GM23338 (cell line): ENCODE measurements around the gene SYNPO2L. TPM values are rescaled to one million over a fixed set of nuclear protein-coding genes. Genes with fewer than 3 reads are reported as not detected.
A peak's percentile ranks its signal among the peaks of the same experiment; 100 is the strongest.

Source experiments
- ATAC-seq: fragments of 200-7000 bp; cut with Tn5 transposase; 3 replicates; pipeline ENCODE4 v1.9.1; 2020
- DNase-seq: peaks from one replicate; pipeline ENCODE4 v3.0.0-alpha.2; 2015; ENCODE audit warnings: low spot score
- H2AFZ ChIP-seq: fragments of 200-600 bp; sonication (generic); 2 replicates; pipeline ENCODE4 v1.8.0; 2016; ENCODE audit warnings: antibody characterized with exemption, mild to moderate bottlenecking, moderate library complexity
- H3F3A ChIP-seq: fragments of 200-600 bp; sonication (generic); replicated peaks from 2 replicates; pipeline ENCODE4 v1.8.0; 2017; ENCODE audit warnings: antibody characterized with exemption, mixed run types, low read depth
- H3K27ac ChIP-seq: fragments of 200-600 bp; sonication (generic); 2 replicates; pipeline ENCODE4 v1.6.1; 2016; ENCODE audit warnings: low read depth
- H3K27me3 ChIP-seq: fragments of 200-600 bp; sonication (generic); 2 replicates; pipeline ENCODE4 v1.8.0; 2016; ENCODE audit warnings: mild to moderate bottlenecking, mixed run types, moderate library complexity; ENCODE audit not compliant: insufficient read depth
- H3K36me3 ChIP-seq: fragments of 200-600 bp; sonication (generic); 2 replicates; pipeline ENCODE4 v1.8.0; 2016; ENCODE audit warnings: mild to moderate bottlenecking; ENCODE audit not compliant: insufficient read depth
- H3K4me1 ChIP-seq: fragments of 200-600 bp; sonication (generic); 2 replicates; pipeline ENCODE4 v1.8.0; 2016; ENCODE audit warnings: mild to moderate bottlenecking, moderate library complexity; ENCODE audit not compliant: insufficient read depth
- H3K4me2 ChIP-seq: fragments of 200-600 bp; sonication (generic); 2 replicates; pipeline ENCODE4 v1.7.1; 2017; ENCODE audit warnings: mixed run types
- H3K4me3 ChIP-seq: fragments of 200-600 bp; sonication (generic); 2 replicates; pipeline ENCODE4 v1.6.1; 2016; ENCODE audit warnings: mixed run types
- H3K79me2 ChIP-seq: fragments of 200-600 bp; sonication (generic); replicated peaks from 2 replicates; pipeline ENCODE4 v1.8.0; 2017; ENCODE audit warnings: mild to moderate bottlenecking; ENCODE audit not compliant: insufficient read depth
- H3K9me2 ChIP-seq: fragments of 200-600 bp; sonication (generic); 2 replicates; pipeline ENCODE4 v1.8.0; 2017; ENCODE audit not compliant: insufficient read depth
- H4K20me1 ChIP-seq: fragments of 200-600 bp; sonication (generic); replicated peaks from 2 replicates; pipeline ENCODE4 v1.8.0; 2017; ENCODE audit warnings: mild to moderate bottlenecking; ENCODE audit not compliant: insufficient read depth
- H3K27ac Mint-ChIP-seq: 2 replicates; pipeline ENCODE4 v1.8.0; 2020; ENCODE audit warnings: inconsistent platforms, mild to moderate bottlenecking, moderate library complexity, mixed read lengths
- H3K27me3 Mint-ChIP-seq: 3 replicates; pipeline ENCODE4 v1.8.0; 2022; ENCODE audit warnings: low read depth, mild to moderate bottlenecking, moderate library complexity, mixed read lengths, inconsistent platforms; ENCODE audit not compliant: insufficient read depth, poor library complexity
- H3K36me3 Mint-ChIP-seq: 3 replicates; pipeline ENCODE4 v1.8.0; 2021; ENCODE audit warnings: low read depth, mild to moderate bottlenecking, inconsistent platforms, moderate library complexity, mixed read lengths
- H3K4me1 Mint-ChIP-seq: 3 replicates; pipeline ENCODE4 v1.8.0; 2020; ENCODE audit warnings: mild to moderate bottlenecking, inconsistent platforms, mixed read lengths
- H3K4me3 Mint-ChIP-seq: 3 replicates; pipeline ENCODE4 v1.8.0; 2021; ENCODE audit warnings: moderate library complexity, mild to moderate bottlenecking, inconsistent platforms, mixed read lengths
- H3K9me3 Mint-ChIP-seq: 3 replicates; pipeline ENCODE4 v1.8.0; 2020; ENCODE audit warnings: moderate library complexity, mild to moderate bottlenecking, inconsistent platforms, mixed read lengths
- CREB1 ChIP-seq: fragments of 250-450 bp; sonication (Bioruptor Pico); IDR thresholded peaks from 2 replicates; pipeline ENCODE4 v1.5.0; 2020; ENCODE audit warnings: low read depth, mild to moderate bottlenecking, moderate library complexity
- EZH2 ChIP-seq: fragments of 200-600 bp; sonication (generic); IDR thresholded peaks from one replicate; pipeline ENCODE4 v1.8.0; 2017; ENCODE audit warnings: antibody characterized with exemption, mild to moderate bottlenecking, low read depth; ENCODE audit not compliant: unreplicated experiment
- JUNB ChIP-seq: IDR thresholded peaks from one replicate; pipeline ENCODE4 v1.6.1; 2016; ENCODE audit warnings: antibody characterized with exemption; ENCODE audit not compliant: unreplicated experiment
- NANOG ChIP-seq: IDR thresholded peaks from 2 replicates; pipeline ENCODE4 v1.6.1; 2016; ENCODE audit warnings: antibody characterized with exemption, borderline replicate concordance
- POLR2AphosphoS5 ChIP-seq: IDR thresholded peaks from 2 replicates; pipeline ENCODE4 v1.6.1; 2016; ENCODE audit warnings: antibody characterized with exemption, low read depth
- STAT1 ChIP-seq: IDR thresholded peaks from one replicate; pipeline ENCODE4 v1.6.1; 2016; ENCODE audit warnings: antibody characterized with exemption; ENCODE audit not compliant: unreplicated experiment
- ZNF114 ChIP-seq: fragments of 250-450 bp; sonication (Bioruptor Pico); IDR thresholded peaks from 2 replicates; pipeline ENCODE4 v1.5.0; 2020; ENCODE audit warnings: mild to moderate bottlenecking, moderate library complexity
- ZNF331 ChIP-seq: fragments of 250-450 bp; sonication (Bioruptor Pico); IDR thresholded peaks from 2 replicates; pipeline ENCODE4 v1.5.0; 2020; ENCODE audit warnings: low read depth, mild to moderate bottlenecking, moderate library complexity
- polyA plus RNA-seq: library from polyadenylated mRNA; unstranded; fragments of >200 nt; fragmentation: Nextera tagmentation; extraction: Ambion mirVana; gene quantifications from 2 replicates; pipeline ENCODE4 v1.2.1, GENCODE V29; 2016
- total RNA-seq: library from RNA; depleted of rRNA; stranded (reverse); fragments of >200 nt; shearing (Covaris generic); gene quantifications from 2 replicates; pipeline ENCODE4 v1.2.3, GENCODE V29; 2014
- TF ChIP-seq, protein P1 (sequence below): fragments of 250-450 bp; sonication (Bioruptor Pico); IDR thresholded peaks from 2 replicates; pipeline ENCODE4 v1.5.0; 2020; ENCODE audit warnings: mild to moderate bottlenecking, moderate library complexity
- TF ChIP-seq, protein P2 (sequence below): IDR thresholded peaks from 2 replicates; pipeline ENCODE4 v1.6.1; 2016; ENCODE audit warnings: antibody characterized with exemption
- TF ChIP-seq, protein P3 (sequence below), 2 experiments: fragments of 200-600 bp in 1 of 2; sonication (generic) in 1 of 2; conservative IDR thresholded peaks; 2 replicates each; pipeline versions ENCODE4 v1.5.1 to v1.6.1; 2016 to 2017; ENCODE audit warnings: antibody characterized with exemption in 2 of 2, low read depth in 2 of 2, mild to moderate bottlenecking in 2 of 2, moderate library complexity in 1 of 2
- TF ChIP-seq, protein P4 (sequence below): IDR thresholded peaks from one replicate; pipeline ENCODE4 v1.6.1; 2018; ENCODE audit warnings: antibody characterized with exemption; ENCODE audit not compliant: unreplicated experiment

SYNPO2L gene
- total and polyA plus RNA-seq, 2 experiments from 2014 or later, result 0.57 TPM; not detected in 1

DNA sequence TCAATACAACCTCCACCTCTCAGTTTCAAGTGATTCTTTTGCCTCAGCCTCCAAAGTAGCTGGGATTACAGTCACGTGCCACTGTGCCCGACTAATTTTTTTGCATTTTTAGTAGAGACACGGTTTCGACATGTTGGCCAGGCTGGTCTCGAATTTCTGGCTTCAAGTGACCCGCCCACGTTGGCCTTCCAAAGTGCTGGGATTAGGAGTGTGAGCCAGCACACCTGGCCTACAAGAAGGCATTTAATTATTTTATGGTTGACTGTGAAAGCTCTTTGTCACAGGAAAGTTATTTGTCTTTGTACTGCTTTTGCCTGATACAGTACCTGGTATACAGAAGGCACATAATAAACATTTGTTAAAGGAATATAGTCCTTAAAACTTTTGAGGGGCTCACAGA lies 27.4 kb downstream of the SYNPO2L start (continued):
- TF ChIP-seq, protein P1, sequence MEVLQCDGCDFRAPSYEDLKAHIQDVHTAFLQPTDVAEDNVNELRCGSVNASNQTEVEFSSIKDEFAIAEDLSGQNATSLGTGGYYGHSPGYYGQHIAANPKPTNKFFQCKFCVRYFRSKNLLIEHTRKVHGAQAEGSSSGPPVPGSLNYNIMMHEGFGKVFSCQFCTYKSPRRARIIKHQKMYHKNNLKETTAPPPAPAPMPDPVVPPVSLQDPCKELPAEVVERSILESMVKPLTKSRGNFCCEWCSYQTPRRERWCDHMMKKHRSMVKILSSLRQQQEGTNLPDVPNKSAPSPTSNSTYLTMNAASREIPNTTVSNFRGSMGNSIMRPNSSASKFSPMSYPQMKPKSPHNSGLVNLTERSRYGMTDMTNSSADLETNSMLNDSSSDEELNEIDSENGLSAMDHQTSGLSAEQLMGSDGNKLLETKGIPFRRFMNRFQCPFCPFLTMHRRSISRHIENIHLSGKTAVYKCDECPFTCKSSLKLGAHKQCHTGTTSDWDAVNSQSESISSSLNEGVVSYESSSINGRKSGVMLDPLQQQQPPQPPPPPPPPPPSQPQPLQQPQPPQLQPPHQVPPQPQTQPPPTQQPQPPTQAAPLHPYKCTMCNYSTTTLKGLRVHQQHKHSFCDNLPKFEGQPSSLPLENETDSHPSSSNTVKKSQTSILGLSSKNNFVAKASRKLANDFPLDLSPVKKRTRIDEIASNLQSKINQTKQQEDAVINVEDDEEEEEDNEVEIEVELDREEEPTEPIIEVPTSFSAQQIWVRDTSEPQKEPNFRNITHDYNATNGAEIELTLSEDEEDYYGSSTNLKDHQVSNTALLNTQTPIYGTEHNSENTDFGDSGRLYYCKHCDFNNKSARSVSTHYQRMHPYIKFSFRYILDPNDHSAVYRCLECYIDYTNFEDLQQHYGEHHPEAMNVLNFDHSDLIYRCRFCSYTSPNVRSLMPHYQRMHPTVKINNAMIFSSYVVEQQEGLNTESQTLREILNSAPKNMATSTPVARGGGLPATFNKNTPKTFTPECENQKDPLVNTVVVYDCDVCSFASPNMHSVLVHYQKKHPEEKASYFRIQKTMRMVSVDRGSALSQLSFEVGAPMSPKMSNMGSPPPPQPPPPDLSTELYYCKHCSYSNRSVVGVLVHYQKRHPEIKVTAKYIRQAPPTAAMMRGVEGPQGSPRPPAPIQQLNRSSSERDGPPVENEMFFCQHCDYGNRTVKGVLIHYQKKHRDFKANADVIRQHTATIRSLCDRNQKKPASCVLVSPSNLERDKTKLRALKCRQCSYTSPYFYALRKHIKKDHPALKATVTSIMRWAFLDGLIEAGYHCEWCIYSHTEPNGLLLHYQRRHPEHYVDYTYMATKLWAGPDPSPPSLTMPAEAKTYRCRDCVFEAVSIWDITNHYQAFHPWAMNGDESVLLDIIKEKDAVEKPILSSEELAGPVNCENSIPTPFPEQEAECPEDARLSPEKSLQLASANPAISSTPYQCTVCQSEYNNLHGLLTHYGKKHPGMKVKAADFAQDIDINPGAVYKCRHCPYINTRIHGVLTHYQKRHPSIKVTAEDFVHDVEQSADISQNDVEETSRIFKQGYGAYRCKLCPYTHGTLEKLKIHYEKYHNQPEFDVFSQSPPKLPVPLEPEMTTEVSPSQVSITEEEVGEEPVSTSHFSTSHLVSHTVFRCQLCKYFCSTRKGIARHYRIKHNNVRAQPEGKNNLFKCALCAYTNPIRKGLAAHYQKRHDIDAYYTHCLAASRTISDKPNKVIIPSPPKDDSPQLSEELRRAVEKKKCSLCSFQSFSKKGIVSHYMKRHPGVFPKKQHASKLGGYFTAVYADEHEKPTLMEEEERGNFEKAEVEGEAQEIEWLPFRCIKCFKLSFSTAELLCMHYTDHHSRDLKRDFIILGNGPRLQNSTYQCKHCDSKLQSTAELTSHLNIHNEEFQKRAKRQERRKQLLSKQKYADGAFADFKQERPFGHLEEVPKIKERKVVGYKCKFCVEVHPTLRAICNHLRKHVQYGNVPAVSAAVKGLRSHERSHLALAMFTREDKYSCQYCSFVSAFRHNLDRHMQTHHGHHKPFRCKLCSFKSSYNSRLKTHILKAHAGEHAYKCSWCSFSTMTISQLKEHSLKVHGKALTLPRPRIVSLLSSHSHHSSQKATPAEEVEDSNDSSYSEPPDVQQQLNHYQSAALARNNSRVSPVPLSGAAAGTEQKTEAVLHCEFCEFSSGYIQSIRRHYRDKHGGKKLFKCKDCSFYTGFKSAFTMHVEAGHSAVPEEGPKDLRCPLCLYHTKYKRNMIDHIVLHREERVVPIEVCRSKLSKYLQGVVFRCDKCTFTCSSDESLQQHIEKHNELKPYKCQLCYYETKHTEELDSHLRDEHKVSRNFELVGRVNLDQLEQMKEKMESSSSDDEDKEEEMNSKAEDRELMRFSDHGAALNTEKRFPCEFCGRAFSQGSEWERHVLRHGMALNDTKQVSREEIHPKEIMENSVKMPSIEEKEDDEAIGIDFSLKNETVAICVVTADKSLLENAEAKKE (CRISPR knock-in tag), result no peak
- TF ChIP-seq, protein P2, sequence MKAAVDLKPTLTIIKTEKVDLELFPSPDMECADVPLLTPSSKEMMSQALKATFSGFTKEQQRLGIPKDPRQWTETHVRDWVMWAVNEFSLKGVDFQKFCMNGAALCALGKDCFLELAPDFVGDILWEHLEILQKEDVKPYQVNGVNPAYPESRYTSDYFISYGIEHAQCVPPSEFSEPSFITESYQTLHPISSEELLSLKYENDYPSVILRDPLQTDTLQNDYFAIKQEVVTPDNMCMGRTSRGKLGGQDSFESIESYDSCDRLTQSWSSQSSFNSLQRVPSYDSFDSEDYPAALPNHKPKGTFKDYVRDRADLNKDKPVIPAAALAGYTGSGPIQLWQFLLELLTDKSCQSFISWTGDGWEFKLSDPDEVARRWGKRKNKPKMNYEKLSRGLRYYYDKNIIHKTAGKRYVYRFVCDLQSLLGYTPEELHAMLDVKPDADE, result no peak
- TF ChIP-seq POLR2AphosphoS5, result no peak
- TF ChIP-seq, protein P3, sequence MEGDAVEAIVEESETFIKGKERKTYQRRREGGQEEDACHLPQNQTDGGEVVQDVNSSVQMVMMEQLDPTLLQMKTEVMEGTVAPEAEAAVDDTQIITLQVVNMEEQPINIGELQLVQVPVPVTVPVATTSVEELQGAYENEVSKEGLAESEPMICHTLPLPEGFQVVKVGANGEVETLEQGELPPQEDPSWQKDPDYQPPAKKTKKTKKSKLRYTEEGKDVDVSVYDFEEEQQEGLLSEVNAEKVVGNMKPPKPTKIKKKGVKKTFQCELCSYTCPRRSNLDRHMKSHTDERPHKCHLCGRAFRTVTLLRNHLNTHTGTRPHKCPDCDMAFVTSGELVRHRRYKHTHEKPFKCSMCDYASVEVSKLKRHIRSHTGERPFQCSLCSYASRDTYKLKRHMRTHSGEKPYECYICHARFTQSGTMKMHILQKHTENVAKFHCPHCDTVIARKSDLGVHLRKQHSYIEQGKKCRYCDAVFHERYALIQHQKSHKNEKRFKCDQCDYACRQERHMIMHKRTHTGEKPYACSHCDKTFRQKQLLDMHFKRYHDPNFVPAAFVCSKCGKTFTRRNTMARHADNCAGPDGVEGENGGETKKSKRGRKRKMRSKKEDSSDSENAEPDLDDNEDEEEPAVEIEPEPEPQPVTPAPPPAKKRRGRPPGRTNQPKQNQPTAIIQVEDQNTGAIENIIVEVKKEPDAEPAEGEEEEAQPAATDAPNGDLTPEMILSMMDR (conservative IDR thresholded peaks at IDR 0.05; ENCODE audit: low read depth in 2 of 2), result no peak

DNA sequence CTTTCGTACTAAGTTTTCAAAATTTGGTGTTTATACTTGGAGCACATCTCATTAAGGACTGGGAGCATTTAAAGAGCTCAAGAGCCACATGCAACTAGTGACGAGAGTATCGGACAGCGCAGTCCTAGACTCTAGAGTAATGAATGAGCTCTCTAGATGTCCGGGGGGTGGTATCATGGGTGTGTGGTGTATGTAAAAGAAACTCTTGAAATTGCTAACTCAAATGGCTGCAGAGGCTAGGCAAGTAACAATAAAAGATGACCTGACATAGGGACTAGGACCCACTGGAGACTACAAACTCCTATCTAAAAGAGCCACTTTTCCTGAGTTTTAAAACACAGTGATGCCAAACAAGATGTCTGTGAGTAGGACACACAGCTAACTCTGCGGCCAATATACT lies 28.5 kb downstream of the SYNPO2L start:
- Histone ChIP-seq H3K4me3 (peak overlapping the region; percentile 81; the same call in 1 of the 2 replicates), H3F3A (peaks cover 11% of the 10 kb centered on the region; the same call in 1 of the 2 replicates), H3K4me2 (no peak overlapping the region), H3K27ac (0 out of 2 replicates have a peak overlapping the region, but pooled peaks have one; percentile 22), H4K20me1 (no peaks in the 10 kb centered on the region), H3K36me3 (no peaks in the 10 kb centered on the region), H2AFZ (no peak overlapping the region), H3K4me1 (no peaks in the 10 kb centered on the region), H3K79me2 (peaks cover 37% of the 10 kb centered on the region), H3K27me3 (no peaks in the 10 kb centered on the region), H3K9me2 (no peaks in the 10 kb centered on the region)
- ATAC-seq (no peak), DNase-seq (no peak)
- H3K27me3 Mint-ChIP-seq, result peaks cover 8% of the 10 kb centered on the region
- no peak overlapping the region for H3K27ac Mint-ChIP-seq
- H3K36me3 Mint-ChIP-seq, result no peaks in the 10 kb centered on the region
- H3K4me3 Mint-ChIP-seq, result peak overlapping the region; percentile 99
- no peaks in the 10 kb centered on the region for H3K9me3 Mint-ChIP-seq
- peaks cover 4% of the 10 kb centered on the region; the same call in 1 of the 3 replicates for H3K4me1 Mint-ChIP-seq
- TF ChIP-seq ZNF331 (CRISPR knock-in tag), result no peak
- TF ChIP-seq, protein P2, result no peak
- TF ChIP-seq STAT1, result no peak
- TF ChIP-seq EZH2, result no peak
- TF ChIP-seq ZNF114 (CRISPR knock-in tag), result no peak
- TF ChIP-seq, protein P4, sequence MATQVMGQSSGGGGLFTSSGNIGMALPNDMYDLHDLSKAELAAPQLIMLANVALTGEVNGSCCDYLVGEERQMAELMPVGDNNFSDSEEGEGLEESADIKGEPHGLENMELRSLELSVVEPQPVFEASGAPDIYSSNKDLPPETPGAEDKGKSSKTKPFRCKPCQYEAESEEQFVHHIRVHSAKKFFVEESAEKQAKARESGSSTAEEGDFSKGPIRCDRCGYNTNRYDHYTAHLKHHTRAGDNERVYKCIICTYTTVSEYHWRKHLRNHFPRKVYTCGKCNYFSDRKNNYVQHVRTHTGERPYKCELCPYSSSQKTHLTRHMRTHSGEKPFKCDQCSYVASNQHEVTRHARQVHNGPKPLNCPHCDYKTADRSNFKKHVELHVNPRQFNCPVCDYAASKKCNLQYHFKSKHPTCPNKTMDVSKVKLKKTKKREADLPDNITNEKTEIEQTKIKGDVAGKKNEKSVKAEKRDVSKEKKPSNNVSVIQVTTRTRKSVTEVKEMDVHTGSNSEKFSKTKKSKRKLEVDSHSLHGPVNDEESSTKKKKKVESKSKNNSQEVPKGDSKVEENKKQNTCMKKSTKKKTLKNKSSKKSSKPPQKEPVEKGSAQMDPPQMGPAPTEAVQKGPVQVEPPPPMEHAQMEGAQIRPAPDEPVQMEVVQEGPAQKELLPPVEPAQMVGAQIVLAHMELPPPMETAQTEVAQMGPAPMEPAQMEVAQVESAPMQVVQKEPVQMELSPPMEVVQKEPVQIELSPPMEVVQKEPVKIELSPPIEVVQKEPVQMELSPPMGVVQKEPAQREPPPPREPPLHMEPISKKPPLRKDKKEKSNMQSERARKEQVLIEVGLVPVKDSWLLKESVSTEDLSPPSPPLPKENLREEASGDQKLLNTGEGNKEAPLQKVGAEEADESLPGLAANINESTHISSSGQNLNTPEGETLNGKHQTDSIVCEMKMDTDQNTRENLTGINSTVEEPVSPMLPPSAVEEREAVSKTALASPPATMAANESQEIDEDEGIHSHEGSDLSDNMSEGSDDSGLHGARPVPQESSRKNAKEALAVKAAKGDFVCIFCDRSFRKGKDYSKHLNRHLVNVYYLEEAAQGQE, result no peak
- no peak for TF ChIP-seq NANOG
- TF ChIP-seq CREB1 (CRISPR knock-in tag), result no peak
- TF ChIP-seq JUNB, result no peak
